ENCODE measurements around the gene RPL21.
"Not testable (repeated sequence)": the region's sequence is repeated elsewhere in the genome, so short reads cannot be mapped to it uniquely, and the experiment has no call there.

The RPL21 gene

GRCh38 chr13:27283906-27284493 is 32.6 kb downstream of the RPL21 start:
- FAIRE-seq (peak; percentile 73), DNase-seq (ENCODE audit: extremely low spot score, insufficient read length, low read depth) (no peak)

GRCh38 chr13:27288392-27288791 is 37.0 kb downstream of the RPL21 start:
- DNase-seq (ENCODE audit: extremely low spot score, insufficient read length, low read depth) (no peak), FAIRE-seq (no peak)

GRCh38 chr13:27289011-27289665 is 37.8 kb downstream of the RPL21 start:
- DNase-seq (ENCODE audit: extremely low spot score, insufficient read length, low read depth) (no peak), FAIRE-seq (no peak)

GRCh38 chr13:27290715-27291114 is 39.4 kb downstream of the RPL21 start:
- FAIRE-seq (no peak), DNase-seq (ENCODE audit: extremely low spot score, insufficient read length, low read depth) (no peak)

GRCh38 chr13:27291967-27292366 is 40.6 kb downstream of the RPL21 start:
- not testable (repeated sequence) for FAIRE-seq; DNase-seq (ENCODE audit: extremely low spot score, insufficient read length, low read depth)

- no peak for DNase-seq (ENCODE audit: extremely low spot score, insufficient read length, low read depth)
- FAIRE-seq, result no peak
Observed at GRCh38 chr13:27293076-27293691, 41.8 kb downstream of the RPL21 start.

- FAIRE-seq, result no peak
- DNase-seq (ENCODE audit: extremely low spot score, insufficient read length, low read depth), result no peak
Observed at GRCh38 chr13:27293873-27294515, 42.6 kb downstream of the RPL21 start.

- no peak for DNase-seq (ENCODE audit: extremely low spot score, insufficient read length, low read depth)
- FAIRE-seq, result no peak
Observed at GRCh38 chr13:27295096-27295495, 43.7 kb downstream of the RPL21 start.

- FAIRE-seq (no peak), DNase-seq (ENCODE audit: extremely low spot score, insufficient read length, low read depth) (no peak)
Observed at GRCh38 chr13:27295660-27296059, 44.3 kb downstream of the RPL21 start.

GRCh38 chr13:27296496-27296895 is 45.1 kb downstream of the RPL21 start:
- FAIRE-seq, result no peak
- DNase-seq (ENCODE audit: extremely low spot score, insufficient read length, low read depth), result no peak

- DNase-seq (ENCODE audit: extremely low spot score, insufficient read length, low read depth) (no peak), FAIRE-seq (no peak)
Observed at GRCh38 chr13:27298849-27299248, 47.5 kb downstream of the RPL21 start.

GRCh38 chr13:27300406-27300805 is 49.0 kb downstream of the RPL21 start:
- FAIRE-seq; DNase-seq (ENCODE audit: extremely low spot score, insufficient read length, low read depth): not testable (repeated sequence)

GRCh38 chr13:27300941-27301586 is 49.7 kb downstream of the RPL21 start:
- DNase-seq (ENCODE audit: extremely low spot score, insufficient read length, low read depth) (no peak), FAIRE-seq (no peak)

GRCh38 chr13:27302643-27303262 is 51.4 kb downstream of the RPL21 start:
- DNase-seq (ENCODE audit: extremely low spot score, insufficient read length, low read depth) (no peak), FAIRE-seq (no peak)

- FAIRE-seq, result no peak
Observed at GRCh38 chr13:27304099-27304498, 52.7 kb downstream of the RPL21 start.

GRCh38 chr13:27304611-27305010 is 53.3 kb downstream of the RPL21 start:
- no peak for DNase-seq (ENCODE audit: extremely low spot score, insufficient read length, low read depth)
- no peak for FAIRE-seq

More at GRCh38 chr13:27304099-27304498, 52.7 kb downstream of the RPL21 start:
- DNase-seq (ENCODE audit: extremely low spot score, insufficient read length, low read depth), result no peak
